ENCODE measurements around the gene RAB29. TPM values are rescaled to one million over a fixed set of nuclear protein-coding genes. Genes with fewer than 3 reads are reported as not detected.
"Not testable (repeated sequence)": the region's sequence is repeated elsewhere in the genome, so short reads cannot be mapped to it uniquely, and the experiment has no call there.

Gene RAB29
- total RNA-seq, 1 donor from 2014 or later, result 17.6 TPM

DNA sequence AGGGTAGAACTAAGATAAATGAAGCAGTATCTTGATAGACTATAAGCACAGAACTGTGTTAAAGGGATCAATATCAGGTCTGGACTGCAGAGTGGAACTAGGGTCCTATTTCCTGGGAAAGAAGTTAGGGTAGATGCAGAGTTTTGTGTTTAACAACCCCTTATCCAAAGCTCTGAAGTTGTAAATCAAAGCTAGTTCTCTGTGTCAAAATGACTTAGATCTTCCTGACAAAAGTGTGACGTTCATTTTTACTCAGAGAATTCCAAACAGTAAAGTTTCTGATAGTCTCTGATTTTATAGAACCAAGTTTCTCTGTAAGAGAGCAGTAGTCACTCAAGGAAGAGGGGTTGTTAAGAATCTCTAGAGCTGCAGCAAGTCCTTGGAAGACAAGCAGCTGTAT, 33.6 kb downstream of the RAB29 start:
- ATAC-seq (no peak), DNase-seq (ENCODE audit: low spot score) (no peak)
- intact Hi-C loops (cut with DNase I), result no loop called here

DNA sequence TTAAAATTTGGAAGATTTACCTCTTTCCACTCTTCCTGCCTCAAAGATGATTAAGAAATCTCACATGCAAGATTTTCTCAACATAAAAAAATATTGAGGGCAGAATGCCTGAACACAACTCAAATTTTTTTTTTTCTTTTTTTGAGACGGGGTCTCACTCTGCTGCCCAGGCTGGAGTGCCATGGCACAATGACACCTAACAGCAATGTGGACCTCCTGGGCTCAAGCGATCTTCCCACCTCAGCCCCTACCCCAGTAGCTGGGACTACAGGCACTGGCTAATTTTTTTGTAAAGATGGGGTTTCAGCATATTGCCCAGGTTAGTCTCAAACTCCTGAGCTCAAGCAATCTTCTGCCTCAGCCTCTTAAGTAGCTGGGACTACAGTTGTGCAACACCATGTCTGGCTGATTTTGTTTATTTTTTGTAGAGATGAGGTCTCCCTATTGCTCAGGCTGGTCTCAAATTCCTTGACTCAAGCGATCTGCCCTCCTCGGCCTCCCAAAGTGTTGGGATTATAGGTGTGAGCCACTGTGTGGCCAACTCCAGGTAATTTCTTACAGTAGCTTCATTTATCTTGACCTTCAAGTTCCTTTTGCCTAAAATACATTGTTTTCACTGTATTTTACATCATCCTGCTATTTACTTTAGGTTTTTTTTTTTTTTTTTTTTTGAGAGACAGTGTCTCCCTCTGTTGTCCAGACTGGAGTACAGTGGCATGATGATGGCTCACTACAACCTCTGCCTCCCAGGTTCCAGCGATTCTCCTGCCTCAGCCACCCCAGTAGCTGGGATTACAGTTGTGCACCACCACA, 35.7 kb downstream of the RAB29 start:
- peak; percentile 59 for ATAC-seq

DNA sequence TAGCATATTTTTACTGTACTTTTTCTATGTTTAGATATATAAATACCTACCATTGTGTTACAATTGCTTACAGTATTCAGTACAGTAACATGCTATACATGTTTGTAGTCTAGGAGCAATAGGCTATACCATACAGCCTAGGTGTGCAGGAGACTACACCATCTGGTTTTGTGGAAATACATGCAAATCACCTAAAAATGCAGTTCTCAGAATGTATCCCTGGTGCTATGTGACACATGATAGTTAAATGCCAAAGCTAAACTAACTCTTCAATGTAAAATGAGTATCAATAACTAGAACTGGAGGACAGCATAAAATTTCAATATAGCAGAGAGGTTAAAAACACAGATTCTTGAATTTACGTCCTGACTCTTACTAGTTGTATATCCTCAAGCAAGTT, 40.1 kb downstream of the RAB29 start:
- DNase-seq (ENCODE audit: low spot score), result no peak
- intact Hi-C loops (cut with DNase I), result no loop called here
- no peak for ATAC-seq

More for the DNA sequence above, 35.7 kb downstream of the RAB29 start:
- DNase-seq (ENCODE audit: low spot score), result no peak
- intact Hi-C loops (cut with DNase I), result no loop called here

DNA sequence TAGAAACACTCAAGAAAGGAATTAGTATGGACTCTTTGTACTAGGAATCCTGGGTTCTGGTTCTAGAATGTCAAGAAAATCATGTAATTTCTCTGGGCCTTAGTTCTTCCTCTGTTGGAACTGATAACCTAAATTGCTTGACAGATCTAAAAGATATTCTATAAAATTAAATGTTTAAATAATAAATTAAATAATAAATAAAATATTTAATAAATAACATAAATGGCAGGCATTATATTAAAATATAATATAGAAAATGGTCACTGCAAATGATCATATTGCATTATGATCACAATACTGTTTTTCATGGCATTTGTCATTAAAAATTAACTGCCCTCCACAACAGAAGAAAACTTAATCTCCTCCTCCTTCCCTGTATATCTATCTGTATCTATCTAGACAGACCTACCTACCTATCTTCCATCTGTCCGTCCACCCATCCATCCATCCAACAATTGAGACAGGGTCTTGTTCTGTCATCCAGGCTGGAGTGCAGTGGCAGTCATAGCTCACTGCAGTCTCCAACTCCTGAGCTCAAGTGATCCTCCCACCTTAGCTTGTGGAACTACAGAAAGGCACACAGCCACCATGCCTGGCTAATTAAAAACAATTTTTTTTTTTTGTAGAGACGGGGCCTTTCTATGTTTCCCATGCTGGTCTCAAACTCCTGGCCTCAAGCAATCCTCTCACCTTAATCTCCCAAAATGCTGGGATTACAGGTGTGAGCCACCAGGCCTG, 41.7 kb downstream of the RAB29 start:
- intact Hi-C loops (cut with DNase I), result no loop called here
- ATAC-seq, result no peak

GRCh38 chr1:205729945-205730610, 45.2 kb downstream of the RAB29 start:
- intact Hi-C loops (cut with DNase I), result no loop called here
- DNase-seq (ENCODE audit: low spot score), result no peak
- ATAC-seq, result no peak

More for the DNA sequence above, 41.7 kb downstream of the RAB29 start:
- DNase-seq (ENCODE audit: low spot score), result no peak

- no peak for ATAC-seq
- DNase-seq (ENCODE audit: low spot score), result no peak
- intact Hi-C loops (cut with DNase I), result no loop called here
Measured at GRCh38 chr1:205726619-205727125, 48.6 kb downstream of the RAB29 start.

DNA sequence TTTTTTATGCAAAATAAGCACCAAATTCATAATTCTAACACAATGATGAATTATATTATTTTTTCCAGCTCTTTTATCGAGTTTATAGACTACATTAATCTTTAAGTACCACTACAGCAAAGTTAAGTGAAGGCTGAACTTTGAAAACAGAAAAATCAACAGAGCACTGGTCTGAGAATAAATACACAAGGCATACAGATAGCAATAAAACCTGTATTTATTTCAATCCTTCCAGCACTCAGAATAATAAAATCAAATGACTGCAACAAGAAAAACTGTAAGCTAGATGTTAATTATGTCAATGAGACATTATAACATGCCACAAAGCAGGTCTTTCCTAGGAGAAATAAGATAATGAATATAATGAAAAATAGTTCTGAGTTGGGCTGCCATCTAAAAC, 49.8 kb downstream of the RAB29 start:
- DNase-seq (ENCODE audit: low spot score) (no peak), ATAC-seq (no peak)
- intact Hi-C loops (cut with DNase I), result no loop called here

- intact Hi-C loops (cut with DNase I); DNase-seq (ENCODE audit: low spot score); ATAC-seq: not testable (repeated sequence)
Measured at GRCh38 chr1:205720740-205721139, 54.5 kb downstream of the RAB29 start.

DNA sequence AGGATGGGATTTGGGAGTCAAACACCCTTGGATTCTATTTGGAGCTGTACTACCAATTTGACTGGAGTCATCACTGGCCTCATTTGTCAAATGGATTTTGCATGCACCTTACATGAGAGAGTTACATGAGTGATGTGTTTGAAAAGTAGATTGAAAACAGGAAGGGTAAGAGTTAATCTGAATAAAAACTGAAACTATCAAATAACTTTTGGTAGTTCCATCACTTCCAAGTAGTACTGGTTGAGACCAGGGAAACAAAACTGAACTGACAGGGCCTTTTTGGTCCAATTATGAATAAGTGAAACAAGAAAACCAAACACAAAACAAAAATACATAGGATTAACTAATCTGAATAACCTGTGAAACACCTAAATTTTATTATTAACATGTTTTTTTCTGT, 55.5 kb downstream of the RAB29 start:
- no peak for DNase-seq (ENCODE audit: low spot score)
- intact Hi-C loops (cut with DNase I), result no loop called here
- ATAC-seq, result no peak

- no peak for ATAC-seq
- intact Hi-C loops (cut with DNase I), result no loop called here
- DNase-seq (ENCODE audit: low spot score), result no peak
Measured at GRCh38 chr1:205719015-205719414, 56.3 kb downstream of the RAB29 start.

Other genes starting within 250 kb of the RAB29 start
- 72.1 TPM for gene ELK4, start 143.5 kb downstream of the RAB29 start, total RNA-seq
- 1.3 TPM for gene SLC45A3, start 95.0 kb downstream of the RAB29 start, total RNA-seq
- gene NUCKS1, start 25.3 kb downstream of the RAB29 start, total RNA-seq, result 193 TPM
- gene SLC41A1, start 37.7 kb upstream of the RAB29 start, total RNA-seq, result 44.0 TPM
- 3.9 TPM for gene PM20D1, start 74.7 kb upstream of the RAB29 start, total RNA-seq
- not detected for gene SLC26A9, start 168.0 kb upstream of the RAB29 start, total RNA-seq
- gene RAB7B, start 227.9 kb upstream of the RAB29 start, total RNA-seq, result 5.1 TPM
- gene CTSE, start 248.4 kb upstream of the RAB29 start, total RNA-seq, result 1.1 TPM